Measurements from ENCODE around the gene CD36. TPM values are rescaled to one million over a fixed set of nuclear protein-coding genes. Genes with fewer than 3 reads are reported as not detected.

Gene CD36
- total and polyA plus RNA-seq, 4 donors = 40.1 to 726 (median 115) TPM

- H3K4me1 ChIP-seq (ENCODE audit: control insufficient read depth in 5 of 5, insufficient read depth in 5 of 5, low read length in 5 of 5) = peaks cover 0 to 8% (median 0%) of the 10 kb centered on the region in 5 donors
- peak overlapping the region in 1 of 2 donors; percentile 50 for H3K27ac ChIP-seq (ENCODE audit: low read depth in 1 of 2, low read length in 1 of 2)
- peaks cover 0 to 5% (median 0%) of the 10 kb centered on the region in 4 donors for H3K9me3 ChIP-seq (ENCODE audit: control insufficient read depth in 4 of 4, insufficient read depth in 3 of 4, low read length in 3 of 4)
- H3K36me3 ChIP-seq (ENCODE audit: control insufficient read depth in 4 of 4, insufficient read depth in 4 of 4, low read length in 4 of 4) = no peaks in the 10 kb centered on the region
- 33 to 50% methylated on average over 1 of the region's 1 CpG for WGBS, 2 donors
- no peak overlapping the region for H3K4me3 ChIP-seq
- DNase-seq (no peak), ATAC-seq (ENCODE audit: insufficient read depth, low FRiP score) (no peak)
- no peaks in the 10 kb centered on the region for H3K27me3 ChIP-seq (ENCODE audit: control insufficient read depth in 3 of 3, insufficient read depth in 3 of 3, low read length in 2 of 3)
- no peak for TF ChIP-seq CTCF (IDR thresholded peaks at IDR 0.05; ENCODE audit: control extremely low read depth, extremely low read depth)
- no peak overlapping the region for H3K9ac ChIP-seq (ENCODE audit: insufficient read depth in 1 of 2, low read length in 2 of 2)
These were observed 20.3 kb upstream of the CD36 start for GRCh38 chr7:80618096-80618495.

- peaks cover 0 to 5% (median 0%) of the 10 kb centered on the region in 4 donors for H3K9me3 ChIP-seq (ENCODE audit: control insufficient read depth in 4 of 4, insufficient read depth in 3 of 4, low read length in 3 of 4)
- DNase-seq = no peak
- TF ChIP-seq CTCF (IDR thresholded peaks at IDR 0.05; ENCODE audit: control extremely low read depth, extremely low read depth) = no peak
- peaks cover 0 to 12% (median 0%) of the 10 kb centered on the region in 5 donors for H3K4me1 ChIP-seq (ENCODE audit: control insufficient read depth in 5 of 5, insufficient read depth in 5 of 5, low read length in 5 of 5)
- H3K27ac ChIP-seq (ENCODE audit: low read depth in 1 of 2, low read length in 1 of 2) = no peak overlapping the region
- no peaks in the 10 kb centered on the region for H3K27me3 ChIP-seq (ENCODE audit: control insufficient read depth in 3 of 3, insufficient read depth in 3 of 3, low read length in 2 of 3)
- no peak overlapping the region for H3K4me3 ChIP-seq
- H3K36me3 ChIP-seq (ENCODE audit: control insufficient read depth in 4 of 4, insufficient read depth in 4 of 4, low read length in 4 of 4) = no peaks in the 10 kb centered on the region
- H3K9ac ChIP-seq (ENCODE audit: insufficient read depth in 1 of 2, low read length in 2 of 2) = no peak overlapping the region
- no peak for ATAC-seq (ENCODE audit: insufficient read depth, low FRiP score)
These were observed 18.7 kb upstream of the CD36 start for GRCh38 chr7:80619741-80620140.

- DNase-seq (no peak), ATAC-seq (ENCODE audit: insufficient read depth, low FRiP score) (no peak)
- H3K27me3 ChIP-seq (ENCODE audit: control insufficient read depth in 3 of 3, insufficient read depth in 3 of 3, low read length in 2 of 3) = no peaks in the 10 kb centered on the region
- H3K9me3 ChIP-seq (ENCODE audit: control insufficient read depth in 4 of 4, insufficient read depth in 3 of 4, low read length in 3 of 4) = peaks cover 0 to 5% (median 0%) of the 10 kb centered on the region in 4 donors
- H3K4me3 ChIP-seq = no peak overlapping the region
- no peak overlapping the region for H3K9ac ChIP-seq (ENCODE audit: insufficient read depth in 1 of 2, low read length in 2 of 2)
- no peaks in the 10 kb centered on the region for H3K36me3 ChIP-seq (ENCODE audit: control insufficient read depth in 4 of 4, insufficient read depth in 4 of 4, low read length in 4 of 4)
- 27 to 39% methylated on average over 1 of the region's 1 CpG for WGBS, 2 donors
- peak overlapping the region in 1 of 2 donors; percentile 78 for H3K27ac ChIP-seq (ENCODE audit: low read depth in 1 of 2, low read length in 1 of 2)
- no peak for TF ChIP-seq CTCF (IDR thresholded peaks at IDR 0.05; ENCODE audit: control extremely low read depth, extremely low read depth)
- peaks cover 0 to 10% (median 0%) of the 10 kb centered on the region in 5 donors for H3K4me1 ChIP-seq (ENCODE audit: control insufficient read depth in 5 of 5, insufficient read depth in 5 of 5, low read length in 5 of 5)
These were observed 15.9 kb upstream of the CD36 start for GRCh38 chr7:80622541-80622940.
